Stimulated activated CD8-positive, alpha-beta memory T cell treated with anti-CD3 and anti-CD28 coated beads, Interleukin-15, amount 100 ng/mL, for 48 hours (primary cell): ENCODE data around the gene USP34.

Source experiments
- DNase-seq, 2 donors: peaks; one replicate each; pipeline ENCODE4 v3.0.0-alpha.2; 2020; ENCODE audit warnings: low read depth in 2 of 2

The USP34 gene

GRCh38 chr2:61320181-61320580 lies 150.7 kb downstream of the USP34 start:
- no peak for DNase-seq

- no peak for DNase-seq
Observed at GRCh38 chr2:61318553-61318952, 152.3 kb downstream of the USP34 start.

- no peak for DNase-seq
Observed at GRCh38 chr2:61295981-61296380, 174.9 kb downstream of the USP34 start.

- DNase-seq, result no peak
Observed at GRCh38 chr2:61291851-61292575, 178.9 kb downstream of the USP34 start.

- DNase-seq, result no peak
Observed at GRCh38 chr2:61288070-61288841, 182.6 kb downstream of the USP34 start.

GRCh38 chr2:61287254-61287653 lies 183.6 kb downstream of the USP34 start:
- no peak for DNase-seq

- DNase-seq, result no peak
Observed at GRCh38 chr2:61283443-61284160, 187.3 kb downstream of the USP34 start.

- DNase-seq, result no peak
Observed at GRCh38 chr2:61282104-61282590, 188.7 kb downstream of the USP34 start.

GRCh38 chr2:61281321-61281720 lies 189.6 kb downstream of the USP34 start:
- DNase-seq, result no peak

- DNase-seq, result no peak
Observed at GRCh38 chr2:61277756-61278155, 193.1 kb downstream of the USP34 start.

- no peak for DNase-seq
Observed at GRCh38 chr2:61275575-61276184, 195.2 kb downstream of the USP34 start.

- DNase-seq, result no peak
Observed at GRCh38 chr2:61272421-61273070, 198.3 kb downstream of the USP34 start.

GRCh38 chr2:61268249-61268648 lies 202.6 kb downstream of the USP34 start:
- DNase-seq, result no peak

GRCh38 chr2:61266632-61267505 lies 204.0 kb downstream of the USP34 start:
- DNase-seq, result no peak

GRCh38 chr2:61263830-61264229 lies 207.1 kb downstream of the USP34 start:
- DNase-seq, result no peak

GRCh38 chr2:61262699-61263098 lies 208.2 kb downstream of the USP34 start:
- no peak for DNase-seq

GRCh38 chr2:61257446-61257845 lies 213.4 kb downstream of the USP34 start:
- no peak for DNase-seq

- DNase-seq, result no peak
Observed at GRCh38 chr2:61255580-61256437, 215.1 kb downstream of the USP34 start.

GRCh38 chr2:61254536-61254935 lies 216.4 kb downstream of the USP34 start:
- DNase-seq, result no peak

- no peak for DNase-seq
Observed at GRCh38 chr2:61253136-61253535, 217.8 kb downstream of the USP34 start.
